ENCODE data around the gene HOXA7. TPM values are rescaled to one million over a fixed set of nuclear protein-coding genes. Genes with fewer than 3 reads are reported as not detected.

HOXA7 gene
- polyA plus RNA-seq, 1 of the 3 experiments (the other 2 are of a cell fraction): not detected

GRCh38 chr7:27148031-27148755, 8.3 kb downstream of the HOXA7 start:
- Histone ChIP-seq H3K9me3 (no peaks in the 10 kb centered on the region), H3F3A (replicated peaks; ENCODE audit: insufficient read depth) (no peaks in the 10 kb centered on the region), H3K4me1 (ENCODE audit: control insufficient read depth in 1 of 2, insufficient read depth in 2 of 2, low read depth in 1 of 2, low read length in 1 of 2) (peaks cover 12 to 18% of the 10 kb centered on the region in 2 experiments; a peak in 1 of 4 replicates), H4K20me1 (ENCODE audit: insufficient read depth) (no peaks in the 10 kb centered on the region), H3K4me3 (ENCODE audit: low read depth in 2 of 2, low read length in 1 of 2) (no peak overlapping the region), H2AFZ (ENCODE audit: low read depth) (no peak overlapping the region), H3K9me2 (no peaks in the 10 kb centered on the region), H3K27me3 (ENCODE audit: insufficient read depth) (peaks cover 100% of the 10 kb centered on the region), H3K27ac (ENCODE audit: low read depth in 2 of 2, low read length in 1 of 2) (no peak overlapping the region), H3K4me2 (no peak overlapping the region), H3K9ac (no peak overlapping the region), H3K36me3 (replicated peaks in 1 of 2; ENCODE audit: control insufficient read depth in 1 of 2, insufficient read depth in 2 of 2, low read length in 1 of 2) (no peaks in the 10 kb centered on the region), H3K79me2 (ENCODE audit: insufficient read depth) (no peaks in the 10 kb centered on the region)
- WGBS (ENCODE audit: low lambda C conversion rate): 19% methylated on average over 26 of the region's 28 CpGs
- ChIA-PET POLR2A (no interaction called here), CTCF (interaction anchor here (0.7 to 10.9 kb wide), 10 partner anchors 11 to 778 kb away, joined by 3 to 270 read pairs (median 4); partner anchors contain the start of genes HOXA10 and HOXA7)
- TF ChIP-seq MAX (IDR thresholded peaks at IDR 0.05; ENCODE audit: low read depth) (no peak), FOXM1 (IDR thresholded peaks at IDR 0.05; ENCODE audit: low read depth) (no peak), FOSL2 (IDR thresholded peaks at IDR 0.05; ENCODE audit: borderline replicate concordance, low read depth) (no peak), CHD2 (IDR thresholded peaks at IDR 0.05; ENCODE audit: low read length, partially characterized antibody) (no peak)
- TF ChIP-seq, protein P1, sequence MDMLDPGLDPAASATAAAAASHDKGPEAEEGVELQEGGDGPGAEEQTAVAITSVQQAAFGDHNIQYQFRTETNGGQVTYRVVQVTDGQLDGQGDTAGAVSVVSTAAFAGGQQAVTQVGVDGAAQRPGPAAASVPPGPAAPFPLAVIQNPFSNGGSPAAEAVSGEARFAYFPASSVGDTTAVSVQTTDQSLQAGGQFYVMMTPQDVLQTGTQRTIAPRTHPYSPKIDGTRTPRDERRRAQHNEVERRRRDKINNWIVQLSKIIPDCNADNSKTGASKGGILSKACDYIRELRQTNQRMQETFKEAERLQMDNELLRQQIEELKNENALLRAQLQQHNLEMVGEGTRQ (IDR thresholded peaks at IDR 0.05; ENCODE audit: borderline replicate concordance, low read depth, low read length): no peak
- peak; percentile 36 for DNase-seq

GRCh38 chr7:27147199-27148030, 9.1 kb downstream of the HOXA7 start, which contains the start of gene HOXA6:
Gene HOXA6, minus strand, starts transcription at chr7:27147774. Its CDS starts 25 bp downstream, at chr7:27147749.
- Histone ChIP-seq H3K27me3 (ENCODE audit: insufficient read depth) (peaks cover 100% of the 10 kb centered on the region), H3K9ac (no peak within 1 kb of the TSS), H3K79me2 (ENCODE audit: insufficient read depth) (no peaks in the 10 kb centered on the region), H3K36me3 (replicated peaks in 1 of 2; ENCODE audit: control insufficient read depth in 1 of 2, insufficient read depth in 2 of 2, low read length in 1 of 2) (no peaks in the 10 kb centered on the region), H3F3A (replicated peaks; ENCODE audit: insufficient read depth) (no peaks in the 10 kb centered on the region), H4K20me1 (ENCODE audit: insufficient read depth) (no peaks in the 10 kb centered on the region), H3K4me1 (ENCODE audit: control insufficient read depth in 1 of 2, insufficient read depth in 2 of 2, low read depth in 1 of 2, low read length in 1 of 2) (peaks cover 12 to 20% of the 10 kb centered on the region in 2 experiments; a peak in 1 of 4 replicates), H3K9me3 (no peaks in the 10 kb centered on the region), H3K4me2 (no peak within 1 kb of the TSS), H2AFZ (ENCODE audit: low read depth) (no peak within 1 kb of the TSS), H3K9me2 (no peaks in the 10 kb centered on the region), H3K4me3 (ENCODE audit: low read depth in 2 of 2, low read length in 1 of 2) (no peak within 1 kb of the TSS), H3K27ac (ENCODE audit: low read depth in 2 of 2, low read length in 1 of 2) (no peak within 1 kb of the TSS)
- CTCF ChIA-PET: interaction anchor here (0.5 to 10.9 kb wide), 5 partner anchors 12 to 479 kb away, joined by 3 to 270 read pairs (median 29); partner anchors contain the start of gene HOXA7
- POLR2A ChIA-PET: no interaction called here
- TF ChIP-seq POLR2AphosphoS5 (IDR thresholded peaks at IDR 0.05; ENCODE audit: low read depth, low read length) (no peak), EP300 (IDR thresholded peaks at IDR 0.05; ENCODE audit: borderline replicate concordance in 1 of 2, low read depth in 1 of 2, low read length in 1 of 2) (no peak), GABPA (IDR thresholded peaks at IDR 0.05; ENCODE audit: low read depth) (no peak), FOXJ3 (CRISPR knock-in tag; IDR thresholded peaks at IDR 0.05) (no peak), IRF3 (IDR thresholded peaks at IDR 0.05; ENCODE audit: low read depth, low read length) (no peak), SIN3A (IDR thresholded peaks at IDR 0.05; ENCODE audit: borderline replicate concordance, low read depth, low read length) (no peak), RFX5 (IDR thresholded peaks at IDR 0.05; ENCODE audit: low read length) (no peak), TAF1 (IDR thresholded peaks at IDR 0.05; ENCODE audit: borderline replicate concordance, low read depth, low read length) (no peak)
- TF ChIP-seq, protein P2, sequence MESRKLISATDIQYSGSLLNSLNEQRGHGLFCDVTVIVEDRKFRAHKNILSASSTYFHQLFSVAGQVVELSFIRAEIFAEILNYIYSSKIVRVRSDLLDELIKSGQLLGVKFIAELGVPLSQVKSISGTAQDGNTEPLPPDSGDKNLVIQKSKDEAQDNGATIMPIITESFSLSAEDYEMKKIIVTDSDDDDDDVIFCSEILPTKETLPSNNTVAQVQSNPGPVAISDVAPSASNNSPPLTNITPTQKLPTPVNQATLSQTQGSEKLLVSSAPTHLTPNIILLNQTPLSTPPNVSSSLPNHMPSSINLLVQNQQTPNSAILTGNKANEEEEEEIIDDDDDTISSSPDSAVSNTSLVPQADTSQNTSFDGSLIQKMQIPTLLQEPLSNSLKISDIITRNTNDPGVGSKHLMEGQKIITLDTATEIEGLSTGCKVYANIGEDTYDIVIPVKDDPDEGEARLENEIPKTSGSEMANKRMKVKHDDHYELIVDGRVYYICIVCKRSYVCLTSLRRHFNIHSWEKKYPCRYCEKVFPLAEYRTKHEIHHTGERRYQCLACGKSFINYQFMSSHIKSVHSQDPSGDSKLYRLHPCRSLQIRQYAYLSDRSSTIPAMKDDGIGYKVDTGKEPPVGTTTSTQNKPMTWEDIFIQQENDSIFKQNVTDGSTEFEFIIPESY (IDR thresholded peaks at IDR 0.05; ENCODE audit: borderline replicate concordance, low read depth): no peak
- peak; percentile 47 for DNase-seq
- WGBS (ENCODE audit: low lambda C conversion rate): 29% methylated on average over 48 of the region's 63 CpGs

Data from SK-N-SH (cell line).